GM12873 (cell line): Measurements from ENCODE around the gene RSF1.

ENCODE experiments used
- TF ChIP-seq, protein P1 (sequence below): IDR thresholded peaks from 2 replicates; pipeline ENCODE4 v1.5.1; 2012; ENCODE audit warnings: low read depth, mild to moderate bottlenecking, moderate library complexity, low read length, control low read depth; ENCODE audit not compliant: insufficient read depth; ENCODE audit errors: missing control alignments

Gene RSF1

GRCh38 chr11:77724636-77725035 lies 95.9 kb downstream of the RSF1 start:
- TF ChIP-seq, protein P1, sequence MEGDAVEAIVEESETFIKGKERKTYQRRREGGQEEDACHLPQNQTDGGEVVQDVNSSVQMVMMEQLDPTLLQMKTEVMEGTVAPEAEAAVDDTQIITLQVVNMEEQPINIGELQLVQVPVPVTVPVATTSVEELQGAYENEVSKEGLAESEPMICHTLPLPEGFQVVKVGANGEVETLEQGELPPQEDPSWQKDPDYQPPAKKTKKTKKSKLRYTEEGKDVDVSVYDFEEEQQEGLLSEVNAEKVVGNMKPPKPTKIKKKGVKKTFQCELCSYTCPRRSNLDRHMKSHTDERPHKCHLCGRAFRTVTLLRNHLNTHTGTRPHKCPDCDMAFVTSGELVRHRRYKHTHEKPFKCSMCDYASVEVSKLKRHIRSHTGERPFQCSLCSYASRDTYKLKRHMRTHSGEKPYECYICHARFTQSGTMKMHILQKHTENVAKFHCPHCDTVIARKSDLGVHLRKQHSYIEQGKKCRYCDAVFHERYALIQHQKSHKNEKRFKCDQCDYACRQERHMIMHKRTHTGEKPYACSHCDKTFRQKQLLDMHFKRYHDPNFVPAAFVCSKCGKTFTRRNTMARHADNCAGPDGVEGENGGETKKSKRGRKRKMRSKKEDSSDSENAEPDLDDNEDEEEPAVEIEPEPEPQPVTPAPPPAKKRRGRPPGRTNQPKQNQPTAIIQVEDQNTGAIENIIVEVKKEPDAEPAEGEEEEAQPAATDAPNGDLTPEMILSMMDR: no peak

GRCh38 chr11:77723024-77723423 lies 97.5 kb downstream of the RSF1 start:
- TF ChIP-seq, protein P1: no peak

DNA sequence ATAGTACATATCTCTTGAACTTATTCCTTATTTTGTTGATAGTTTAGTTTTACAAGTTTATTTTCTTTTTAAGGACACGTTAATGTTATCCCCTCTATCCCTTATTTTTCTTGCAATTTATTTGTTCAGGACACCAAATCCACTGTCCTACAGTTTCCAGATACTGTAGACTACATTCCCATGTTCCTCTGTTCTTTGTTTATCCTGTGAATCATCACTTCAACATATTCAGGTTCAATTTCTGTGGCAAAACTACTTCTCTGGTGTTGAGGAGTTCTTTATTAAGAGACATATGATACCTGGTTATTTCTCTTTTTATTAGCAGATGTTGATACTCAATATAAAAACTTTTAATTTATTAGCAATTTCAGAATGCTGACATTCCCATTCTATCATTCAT lies 110.2 kb downstream of the RSF1 start:
- TF ChIP-seq, protein P1: no peak

GRCh38 chr11:77705876-77706579 lies 114.5 kb downstream of the RSF1 start:
- TF ChIP-seq, protein P1: no peak

DNA sequence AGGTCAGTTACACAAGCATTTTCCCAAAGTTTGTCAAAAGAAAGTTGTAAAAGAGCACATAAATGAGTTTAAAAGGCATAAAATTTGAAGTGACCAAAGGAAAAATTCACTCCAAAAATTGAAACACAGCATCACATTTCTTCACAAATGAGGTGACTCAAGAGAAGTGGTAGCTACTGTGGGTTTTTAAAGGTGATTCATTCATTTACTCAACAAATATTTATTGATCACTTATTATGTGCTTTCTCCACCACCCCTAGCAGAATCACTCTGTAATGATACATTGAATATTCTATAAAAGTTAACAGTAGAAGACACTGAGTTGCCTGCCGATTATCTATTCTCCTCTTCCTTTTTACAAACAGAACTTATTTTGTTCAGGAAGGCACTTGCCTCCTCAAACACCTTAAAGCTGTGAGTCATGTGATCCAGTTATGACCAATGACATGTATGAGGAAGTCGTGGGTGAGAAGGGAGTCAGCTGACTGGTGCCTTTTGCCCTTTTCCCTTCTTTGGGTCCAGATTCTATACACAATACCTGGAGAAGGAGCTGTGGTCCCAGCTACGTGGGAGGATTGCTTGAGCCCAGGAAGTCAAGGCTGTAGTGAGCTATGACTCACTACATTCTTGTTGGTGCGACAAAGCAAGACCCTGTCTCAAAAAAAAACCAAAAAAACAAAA lies 115.2 kb downstream of the RSF1 start:
- TF ChIP-seq, protein P1: no peak

DNA sequence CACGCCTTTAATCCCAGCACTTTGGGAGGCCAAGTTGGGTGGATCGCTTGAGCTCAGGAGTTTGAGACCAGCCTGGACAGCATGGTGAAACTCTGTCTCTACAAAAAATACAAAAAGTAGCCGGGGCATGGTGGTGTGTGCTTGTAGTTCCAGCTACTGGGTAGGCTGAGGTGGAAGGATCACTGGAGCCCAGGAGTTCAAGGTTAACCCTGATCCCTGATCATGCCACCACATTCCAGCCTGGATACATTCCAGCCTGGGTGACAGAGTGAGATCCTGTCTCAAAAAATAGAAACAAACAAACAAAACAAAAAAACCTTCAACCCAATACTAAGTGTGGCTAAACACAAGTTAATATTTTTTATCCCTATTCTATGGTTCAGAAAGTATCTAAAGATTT lies 116.5 kb downstream of the RSF1 start:
- TF ChIP-seq, protein P1: no peak

DNA sequence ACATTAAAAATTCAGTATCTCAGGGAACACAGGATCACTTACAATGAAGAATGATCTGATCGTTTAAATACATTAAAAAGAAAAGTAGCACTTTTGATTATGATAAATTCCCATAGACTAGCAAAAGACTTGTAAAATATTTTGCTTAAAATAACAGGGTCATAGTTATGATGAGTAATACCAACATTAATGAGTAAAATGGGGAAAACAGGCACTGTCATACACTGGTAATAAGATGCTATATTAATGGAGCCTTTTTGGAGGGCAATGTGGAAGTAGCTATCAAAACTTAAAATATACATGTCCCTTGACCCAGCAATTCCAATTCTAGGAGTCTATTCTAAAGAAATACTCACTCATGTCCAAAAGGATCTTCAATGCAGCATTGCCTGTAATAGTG lies 121.1 kb downstream of the RSF1 start:
- TF ChIP-seq, protein P1: no peak
